Measurements from ENCODE around the gene TTC16.

DNA sequence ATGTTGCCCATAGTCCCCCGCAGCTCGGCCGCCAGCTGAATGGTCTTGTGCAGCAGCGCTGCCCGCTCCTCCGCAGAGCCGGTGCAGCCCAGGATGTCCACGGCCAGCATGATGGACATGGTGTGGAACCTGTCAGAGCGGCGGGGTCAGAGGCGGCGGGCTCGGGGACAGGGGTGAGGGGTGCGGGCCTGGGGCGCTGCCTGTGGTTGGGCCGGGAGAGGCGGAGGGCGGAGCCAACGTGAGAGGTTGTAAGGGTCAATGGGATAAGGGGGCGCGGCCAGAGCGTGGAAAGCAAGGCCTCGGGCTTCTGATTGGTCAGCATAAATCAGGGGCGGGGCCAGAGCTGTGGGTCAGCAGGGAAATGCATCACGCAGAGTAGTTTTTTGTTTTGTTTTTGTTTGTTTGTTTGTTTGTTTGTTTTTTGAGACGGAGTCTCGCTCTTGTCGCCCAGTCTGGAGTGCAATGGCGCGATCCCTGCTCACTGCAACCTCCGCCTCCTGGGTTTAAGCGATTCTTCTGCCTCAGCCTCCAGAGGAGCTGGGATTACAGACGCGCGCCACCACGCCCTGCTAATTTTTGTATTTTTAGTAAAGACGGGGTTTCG, 26.1 kb downstream of the TTC16 start:
- no peak for TF ChIP-seq CTCF (IDR thresholded peaks at IDR 0.05)
- no peak for TF ChIP-seq POLR2A (IDR thresholded peaks at IDR 0.05)
- TF ChIP-seq EP300 (IDR thresholded peaks at IDR 0.05): no peak

All from gastroesophageal sphincter (tissue), 3 donors.